SKM-1 treated with dmso at 0.1 percent for 144 hours (cell line): ENCODE data around the gene HIVEP3.

Experiments used
- DNase-seq: peaks from one replicate; lab custom pipeline; 2025; ENCODE audit not compliant: unreplicated experiment; lab: John Stamatoyannopoulos, UW

Gene HIVEP3

GRCh38 chr1:41507836-41508235 lies 410.9 kb downstream of the HIVEP3 start:
- DNase-seq, result no peak

GRCh38 chr1:41507110-41507720 lies 411.5 kb downstream of the HIVEP3 start:
- DNase-seq, result no peak

- DNase-seq, result no peak
Observed at GRCh38 chr1:41504114-41505035, 414.3 kb downstream of the HIVEP3 start.

- no peak for DNase-seq
Observed at GRCh38 chr1:41503538-41504113, 415.1 kb downstream of the HIVEP3 start.

- no peak for DNase-seq
Observed at GRCh38 chr1:41502912-41503311, 415.8 kb downstream of the HIVEP3 start.

DNA sequence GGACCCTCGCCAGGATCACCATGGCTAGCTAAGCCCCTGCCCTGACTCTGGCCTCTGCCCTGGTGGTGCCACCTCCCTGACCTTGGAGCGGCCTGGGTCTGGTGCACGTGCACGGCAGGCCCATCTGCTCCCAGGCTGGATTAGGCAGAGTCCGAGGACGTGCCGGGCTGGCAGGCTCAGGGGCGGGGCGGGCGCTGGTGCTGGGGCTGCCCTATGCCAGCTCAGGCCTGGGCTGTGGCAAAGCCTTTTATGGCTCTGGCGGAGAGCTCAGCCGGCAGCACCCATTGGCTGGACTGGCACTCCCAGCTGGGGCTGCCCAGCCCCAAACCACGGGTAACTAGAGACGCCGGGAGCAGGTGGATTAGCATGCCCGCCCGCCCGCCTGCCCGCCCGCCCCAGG lies 417.1 kb downstream of the HIVEP3 start:
- no peak for DNase-seq

- DNase-seq, result no peak
Observed at GRCh38 chr1:41500781-41501518, 417.8 kb downstream of the HIVEP3 start.

DNA sequence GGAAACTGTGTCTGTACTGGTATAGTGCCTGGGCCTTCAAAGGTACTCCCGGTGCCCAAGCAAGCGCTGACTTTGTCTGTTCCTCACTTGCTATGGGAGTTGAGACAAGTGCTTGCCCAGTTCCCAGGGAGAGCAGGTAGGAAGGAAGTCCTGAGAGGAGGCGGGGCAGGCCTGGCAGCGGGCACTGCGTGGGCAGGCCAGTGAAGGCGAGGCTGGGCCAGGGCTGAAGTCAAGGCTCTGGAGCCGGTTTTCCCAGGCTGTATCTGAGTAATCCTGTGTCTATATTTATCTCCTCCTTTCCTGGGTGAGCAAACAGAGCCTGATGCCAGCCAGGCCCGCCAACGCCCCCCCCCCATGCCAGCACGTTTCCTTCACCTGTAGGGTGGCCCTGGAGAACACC lies 418.3 kb downstream of the HIVEP3 start:
- DNase-seq, result no peak

GRCh38 chr1:41499591-41499990 lies 419.1 kb downstream of the HIVEP3 start:
- no peak for DNase-seq

GRCh38 chr1:41498804-41499203 lies 419.9 kb downstream of the HIVEP3 start:
- no peak for DNase-seq

DNA sequence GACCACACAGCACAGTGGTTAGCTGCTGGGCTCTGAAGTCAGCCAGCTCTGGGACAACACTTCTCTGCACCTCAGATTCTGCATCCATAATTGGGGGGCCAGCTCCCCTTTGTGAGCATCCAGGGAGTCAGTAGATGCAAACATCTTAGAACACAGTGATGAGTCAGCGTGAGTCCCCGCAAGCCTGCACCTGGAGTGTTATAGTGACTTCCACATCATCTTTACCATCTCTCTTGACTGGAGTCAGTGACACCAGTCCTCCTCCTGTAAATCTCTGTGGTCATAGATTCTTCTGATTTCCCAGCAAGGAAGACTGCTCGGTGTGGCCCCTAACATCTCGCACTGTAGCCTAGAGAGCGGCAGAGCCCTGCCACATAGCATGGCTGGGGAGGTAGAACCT lies 420.3 kb downstream of the HIVEP3 start:
- no peak for DNase-seq

- DNase-seq, result no peak
Observed at GRCh38 chr1:41497461-41498030, 421.2 kb downstream of the HIVEP3 start.

DNA sequence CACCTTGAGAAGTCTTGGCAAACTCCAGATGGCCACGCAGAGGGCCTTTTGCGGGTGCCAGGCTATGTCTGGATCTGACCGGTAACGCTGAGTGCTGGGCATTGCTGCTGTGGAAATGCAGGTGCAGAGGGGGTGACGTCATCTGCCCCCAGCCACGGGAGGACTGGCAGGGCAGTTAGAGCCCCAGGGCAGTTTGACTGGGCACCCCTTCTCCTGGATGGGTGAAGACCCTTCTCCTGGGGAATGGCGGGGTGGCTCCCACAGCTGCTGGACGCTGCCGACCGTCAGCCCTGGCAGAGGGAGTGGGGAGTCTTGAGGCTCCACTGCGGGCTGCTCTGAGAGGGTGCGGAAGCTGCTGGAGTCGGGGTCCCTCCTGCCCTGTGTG lies 421.7 kb downstream of the HIVEP3 start:
- DNase-seq, result no peak

GRCh38 chr1:41496080-41497055 lies 422.4 kb downstream of the HIVEP3 start:
- no peak for DNase-seq

DNA sequence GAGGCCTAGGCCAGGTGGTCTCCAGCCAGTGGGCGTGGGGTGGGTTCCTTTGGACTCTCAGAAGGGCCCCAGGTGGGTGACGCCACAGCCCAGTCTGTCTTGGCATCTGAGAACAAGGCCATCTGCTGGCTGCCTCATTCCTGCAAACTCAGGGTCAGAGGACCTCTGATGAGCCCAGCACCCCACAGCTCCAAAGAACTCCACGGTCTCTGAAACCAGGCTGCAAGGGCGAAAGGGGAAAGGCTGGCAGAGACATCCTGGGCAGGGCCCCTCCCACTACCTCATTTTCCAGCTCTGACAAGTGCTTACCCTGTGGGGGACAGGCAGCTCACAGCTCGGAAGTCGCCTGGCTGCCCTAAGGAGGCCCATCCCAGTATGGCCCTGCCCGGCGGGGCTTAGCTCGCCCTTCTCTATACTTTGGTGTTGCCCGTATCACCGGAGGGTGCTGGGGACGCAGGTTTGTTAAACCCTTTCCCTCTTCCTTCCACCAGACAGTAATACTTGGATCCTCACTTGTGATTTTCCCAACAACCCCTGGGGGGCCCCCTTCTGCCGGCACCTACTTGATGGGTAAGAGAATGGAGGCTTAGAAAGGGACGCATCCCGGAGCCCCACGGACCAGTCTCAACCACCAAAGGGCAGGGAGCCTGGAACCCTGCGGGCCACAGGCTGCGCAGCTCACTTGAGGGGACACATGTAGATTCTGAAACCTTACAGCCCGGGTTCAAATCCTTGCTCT lies 423.3 kb downstream of the HIVEP3 start:
- DNase-seq, result no peak

- no peak for DNase-seq
Observed at GRCh38 chr1:41494351-41495209, 424.1 kb downstream of the HIVEP3 start.

- no peak for DNase-seq
Observed at GRCh38 chr1:41493626-41494350, 424.9 kb downstream of the HIVEP3 start.

- no peak for DNase-seq
Observed at GRCh38 chr1:41493117-41493536, 425.6 kb downstream of the HIVEP3 start.
